Stimulated activated CD4-positive, alpha-beta T cell treated with anti-CD3 and anti-CD28 coated beads, Interleukin-1b, Interleukin-23, amount 100 ng/mL, for 24 hours (primary cell): ENCODE data around the gene LCLAT1.
"Not testable (repeated sequence)": the region's sequence is repeated elsewhere in the genome, so short reads cannot be mapped to it uniquely, and the experiment has no call there.

Experiments used
- DNase-seq, 4 experiments: peaks; one replicate each; pipeline ENCODE4 v3.0.0-alpha.2; 2020; ENCODE audit warnings: low read depth in 4 of 4, low spot score in 1 of 4

The LCLAT1 gene

GRCh38 chr2:30454571-30454970, 7.5 kb downstream of the LCLAT1 start:
- DNase-seq = no peak

- DNase-seq = no peak
Measured at GRCh38 chr2:30455114-30455738, 8.2 kb downstream of the LCLAT1 start.

- no peak for DNase-seq
Measured at GRCh38 chr2:30456106-30456505, 9.1 kb downstream of the LCLAT1 start.

GRCh38 chr2:30456579-30456978, 9.5 kb downstream of the LCLAT1 start:
- DNase-seq = no peak

- DNase-seq = no peak
Measured at GRCh38 chr2:30457296-30457695, 10.2 kb downstream of the LCLAT1 start.

- DNase-seq = no peak
Measured at GRCh38 chr2:30459140-30459539, 12.1 kb downstream of the LCLAT1 start.

- no peak for DNase-seq
Measured at GRCh38 chr2:30462131-30462857, 15.2 kb downstream of the LCLAT1 start.

- DNase-seq = no peak
Measured at GRCh38 chr2:30463535-30463934, 16.5 kb downstream of the LCLAT1 start.

GRCh38 chr2:30464544-30465170, 17.6 kb downstream of the LCLAT1 start:
- DNase-seq = no peak

- no peak for DNase-seq
Measured at GRCh38 chr2:30465171-30465545, 18.1 kb downstream of the LCLAT1 start.

- DNase-seq = no peak
Measured at GRCh38 chr2:30466216-30466615, 19.2 kb downstream of the LCLAT1 start.

GRCh38 chr2:30467062-30467826, 20.2 kb downstream of the LCLAT1 start:
- not testable (repeated sequence) for DNase-seq

GRCh38 chr2:30470426-30470825, 23.4 kb downstream of the LCLAT1 start:
- DNase-seq = no peak

- no peak for DNase-seq
Measured at GRCh38 chr2:30472326-30472725, 25.3 kb downstream of the LCLAT1 start.

- no peak for DNase-seq
Measured at GRCh38 chr2:30475542-30475941, 28.5 kb downstream of the LCLAT1 start.

- no peak for DNase-seq
Measured at GRCh38 chr2:30476636-30477035, 29.6 kb downstream of the LCLAT1 start.

- no peak for DNase-seq
Measured at GRCh38 chr2:30480703-30481322, 33.8 kb downstream of the LCLAT1 start.

- no peak for DNase-seq
Measured at GRCh38 chr2:30481323-30481800, 34.3 kb downstream of the LCLAT1 start.

- no peak for DNase-seq
Measured at GRCh38 chr2:30482011-30482410, 35.0 kb downstream of the LCLAT1 start.

GRCh38 chr2:30484145-30484544, 37.1 kb downstream of the LCLAT1 start:
- no peak for DNase-seq

- DNase-seq = no peak
Measured at GRCh38 chr2:30484995-30485394, 37.9 kb downstream of the LCLAT1 start.
